ENCODE measurements around the gene ARHGEF33.

Gene ARHGEF33

DNA sequence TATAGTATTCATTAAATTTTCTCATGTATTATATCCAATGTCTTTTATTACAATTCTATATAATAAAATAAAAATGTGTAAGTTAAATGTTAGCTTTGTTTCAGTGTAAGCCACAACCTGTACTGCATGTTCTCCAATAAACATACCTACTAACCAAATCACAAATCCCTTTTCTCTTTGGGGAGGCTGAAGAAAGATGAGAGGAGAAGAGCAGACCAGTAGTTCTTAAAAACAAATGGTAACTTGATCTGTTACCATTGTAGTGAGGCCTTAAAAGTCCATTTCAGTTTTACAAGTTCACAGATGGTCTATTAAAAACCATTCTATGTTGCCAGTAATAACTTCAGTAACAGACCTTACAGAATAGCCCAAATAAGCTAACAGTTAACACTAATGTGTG is 130.7 kb downstream of the ARHGEF33 start:
- DNase-seq (ENCODE audit: low spot score), result no peak

DNA sequence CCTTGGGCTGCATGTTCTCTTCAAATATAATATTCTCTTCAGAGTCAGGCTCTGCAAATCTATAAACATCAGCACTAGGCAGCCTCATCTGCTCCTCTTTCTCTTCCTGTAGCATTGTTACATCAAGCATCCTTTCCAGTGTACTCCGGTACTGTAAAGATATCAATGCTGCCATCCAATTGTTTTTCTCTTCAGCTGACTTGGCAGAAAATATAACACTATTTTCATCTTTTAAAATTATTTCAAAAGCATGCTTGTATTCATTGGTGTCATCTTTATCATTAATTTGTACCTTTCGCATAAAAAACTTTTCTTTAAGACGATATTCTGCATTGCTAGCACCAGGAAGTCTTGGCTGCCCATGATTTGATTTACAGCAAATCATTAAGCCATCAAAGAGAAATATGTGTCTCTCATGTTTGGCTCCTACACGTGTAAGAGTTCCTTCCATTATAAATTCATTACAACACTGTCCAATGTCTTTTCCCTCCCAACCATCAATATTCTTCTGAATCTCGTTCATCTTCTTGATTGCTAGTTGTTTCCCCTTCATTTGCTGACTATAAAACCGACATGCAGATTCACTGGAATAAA is 133.1 kb downstream of the ARHGEF33 start:
- no peak for DNase-seq (ENCODE audit: low spot score)

DNA sequence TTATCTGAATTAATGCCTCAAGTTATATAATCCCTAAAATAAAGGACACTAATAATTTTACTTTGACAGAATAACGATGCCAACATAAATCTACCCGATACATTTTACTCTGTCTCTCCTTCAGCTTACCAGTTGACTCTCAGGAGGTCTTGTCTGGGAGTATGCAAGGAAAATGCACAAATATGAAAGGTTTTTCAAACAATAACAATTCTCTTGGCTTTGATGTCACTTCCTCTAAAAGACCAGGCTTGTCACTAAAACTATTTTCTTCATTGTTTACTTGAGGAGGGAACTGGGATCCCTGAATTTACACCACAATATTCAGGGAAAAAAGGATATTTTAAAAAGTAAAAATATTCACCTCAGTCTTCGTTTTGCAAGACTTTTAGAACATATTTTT is 134.0 kb downstream of the ARHGEF33 start:
- DNase-seq (ENCODE audit: low spot score), result no peak

DNA sequence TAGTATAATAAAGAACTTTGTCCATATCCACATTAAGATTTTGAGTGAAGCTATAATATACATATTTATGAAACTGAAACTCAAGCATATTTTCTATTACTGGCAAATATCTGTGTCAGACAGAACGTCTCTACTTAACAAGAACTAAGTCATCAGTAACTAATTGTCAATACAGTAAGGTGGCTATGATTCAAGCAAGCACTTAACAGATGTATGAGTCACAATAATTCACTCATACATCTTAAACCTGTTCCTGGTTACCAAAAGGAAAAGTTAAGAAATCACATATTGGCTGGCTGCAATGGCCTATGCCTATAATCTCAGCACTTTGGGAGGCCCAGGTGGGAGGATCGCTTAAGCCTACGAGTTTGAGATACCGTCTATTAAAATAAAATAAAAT is 135.2 kb downstream of the ARHGEF33 start:
- no peak for DNase-seq (ENCODE audit: low spot score)
